22Rv1 (cell line): Measurements from ENCODE around the gene GSX2.
"Not testable (repeated sequence)": the region's sequence is repeated elsewhere in the genome, so short reads cannot be mapped to it uniquely, and the experiment has no call there.

Experiments
- ZFX ChIP-seq: fragments of 450-650 bp; IDR thresholded peaks from 2 replicates; pipeline ENCODE4 v1.6.1; 2017; ENCODE audit warnings: antibody characterized with exemption, borderline replicate concordance
- TF ChIP-seq, protein P1 (sequence below): fragments of 450-650 bp; IDR thresholded peaks from 2 replicates; pipeline ENCODE4 v1.5.1; 2017; ENCODE audit warnings: mild to moderate bottlenecking

DNA sequence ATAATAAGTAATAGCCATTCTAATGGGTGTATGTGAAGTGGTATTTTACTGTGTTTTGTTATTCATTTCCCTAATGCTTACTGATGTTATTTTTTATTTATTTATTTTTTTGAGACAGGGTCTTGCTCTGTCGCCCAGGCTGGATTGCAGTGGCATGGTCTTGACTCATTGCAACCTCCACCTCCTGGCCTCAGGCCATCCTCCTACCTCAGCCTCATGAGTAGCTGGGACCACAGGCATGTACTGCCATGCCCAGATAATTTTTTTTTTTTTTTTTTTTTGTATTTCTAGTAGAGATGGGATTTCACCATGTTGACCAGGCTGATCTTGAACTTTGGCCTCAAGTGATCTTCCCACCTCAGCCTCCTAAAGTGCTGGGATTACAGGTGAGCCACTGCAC lies 13.2 kb downstream of the GSX2 start:
- TF ChIP-seq, protein P1, sequence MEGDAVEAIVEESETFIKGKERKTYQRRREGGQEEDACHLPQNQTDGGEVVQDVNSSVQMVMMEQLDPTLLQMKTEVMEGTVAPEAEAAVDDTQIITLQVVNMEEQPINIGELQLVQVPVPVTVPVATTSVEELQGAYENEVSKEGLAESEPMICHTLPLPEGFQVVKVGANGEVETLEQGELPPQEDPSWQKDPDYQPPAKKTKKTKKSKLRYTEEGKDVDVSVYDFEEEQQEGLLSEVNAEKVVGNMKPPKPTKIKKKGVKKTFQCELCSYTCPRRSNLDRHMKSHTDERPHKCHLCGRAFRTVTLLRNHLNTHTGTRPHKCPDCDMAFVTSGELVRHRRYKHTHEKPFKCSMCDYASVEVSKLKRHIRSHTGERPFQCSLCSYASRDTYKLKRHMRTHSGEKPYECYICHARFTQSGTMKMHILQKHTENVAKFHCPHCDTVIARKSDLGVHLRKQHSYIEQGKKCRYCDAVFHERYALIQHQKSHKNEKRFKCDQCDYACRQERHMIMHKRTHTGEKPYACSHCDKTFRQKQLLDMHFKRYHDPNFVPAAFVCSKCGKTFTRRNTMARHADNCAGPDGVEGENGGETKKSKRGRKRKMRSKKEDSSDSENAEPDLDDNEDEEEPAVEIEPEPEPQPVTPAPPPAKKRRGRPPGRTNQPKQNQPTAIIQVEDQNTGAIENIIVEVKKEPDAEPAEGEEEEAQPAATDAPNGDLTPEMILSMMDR, result not testable (repeated sequence)
- TF ChIP-seq ZFX, result not testable (repeated sequence)
